T-helper 2 cell (primary cell): Measurements from ENCODE around the gene FOXE1.

ENCODE experiments used
- DNase-seq, 5 experiments: peaks; one replicate each; pipeline versions ENCODE4 v3.0.0 to v3.0.0-alpha.2; 2012 to 2022
- total RNA-seq, 2 donors: gene quantifications; one replicate each; lab custom pipeline; 2026; lab: John Stamatoyannopoulos, UW

FOXE1 gene
- total RNA-seq: 0 to 0.13 reads per million in 2 donors

GRCh38 chr9:97853056-97853843 is at the start of gene FOXE1:
Gene FOXE1 (plus strand): TSS chr9:97853226. CDS start chr9:97853915, 689 bp downstream.
- DNase-seq: no peak

GRCh38 chr9:97804059-97804365 is 49.0 kb upstream of the FOXE1 start:
- no peak for DNase-seq

GRCh38 chr9:97806721-97807120 is 46.3 kb upstream of the FOXE1 start:
- DNase-seq: no peak

GRCh38 chr9:97807681-97808080 is 45.3 kb upstream of the FOXE1 start:
- no peak for DNase-seq

- no peak for DNase-seq
These were observed 44.6 kb upstream of the FOXE1 start for GRCh38 chr9:97808415-97808814.

- no peak for DNase-seq
These were observed 44.1 kb upstream of the FOXE1 start for GRCh38 chr9:97808972-97809371.

GRCh38 chr9:97809666-97810344 is 43.2 kb upstream of the FOXE1 start:
- no peak for DNase-seq

- no peak for DNase-seq
These were observed 41.3 kb upstream of the FOXE1 start for GRCh38 chr9:97811533-97812246.

- no peak for DNase-seq
These were observed 40.8 kb upstream of the FOXE1 start for GRCh38 chr9:97812247-97812543.

GRCh38 chr9:97813072-97813471 is 40.0 kb upstream of the FOXE1 start:
- no peak for DNase-seq

GRCh38 chr9:97819735-97820134 is 33.3 kb upstream of the FOXE1 start:
- DNase-seq: no peak

GRCh38 chr9:97820373-97820772 is 32.7 kb upstream of the FOXE1 start:
- no peak for DNase-seq

- no peak for DNase-seq
These were observed 21.9 kb upstream of the FOXE1 start for GRCh38 chr9:97830884-97831829.

- DNase-seq: no peak
These were observed 21.0 kb upstream of the FOXE1 start for GRCh38 chr9:97831843-97832636.

GRCh38 chr9:97840521-97840920 is 12.5 kb upstream of the FOXE1 start:
- DNase-seq: no peak

- no peak for DNase-seq
These were observed 10.1 kb upstream of the FOXE1 start for GRCh38 chr9:97842960-97843359.

GRCh38 chr9:97845130-97845529 is 7.9 kb upstream of the FOXE1 start:
- DNase-seq: no peak

- no peak for DNase-seq
These were observed 7.3 kb upstream of the FOXE1 start for GRCh38 chr9:97845763-97846162.

- DNase-seq: no peak
These were observed 6.7 kb upstream of the FOXE1 start for GRCh38 chr9:97846347-97846746.

- DNase-seq: no peak
These were observed 5.4 kb upstream of the FOXE1 start for GRCh38 chr9:97847474-97848214.

GRCh38 chr9:97848215-97848479 is 4.9 kb upstream of the FOXE1 start:
- no peak for DNase-seq
